Ecto neural progenitor cell (in vitro differentiated cells): ENCODE data around the gene ELL.

Experiments used
- DNase-seq: peaks from one replicate; pipeline ENCODE4 v3.0.0-alpha.2; 2018; ENCODE audit warnings: low spot score

Gene ELL

DNA sequence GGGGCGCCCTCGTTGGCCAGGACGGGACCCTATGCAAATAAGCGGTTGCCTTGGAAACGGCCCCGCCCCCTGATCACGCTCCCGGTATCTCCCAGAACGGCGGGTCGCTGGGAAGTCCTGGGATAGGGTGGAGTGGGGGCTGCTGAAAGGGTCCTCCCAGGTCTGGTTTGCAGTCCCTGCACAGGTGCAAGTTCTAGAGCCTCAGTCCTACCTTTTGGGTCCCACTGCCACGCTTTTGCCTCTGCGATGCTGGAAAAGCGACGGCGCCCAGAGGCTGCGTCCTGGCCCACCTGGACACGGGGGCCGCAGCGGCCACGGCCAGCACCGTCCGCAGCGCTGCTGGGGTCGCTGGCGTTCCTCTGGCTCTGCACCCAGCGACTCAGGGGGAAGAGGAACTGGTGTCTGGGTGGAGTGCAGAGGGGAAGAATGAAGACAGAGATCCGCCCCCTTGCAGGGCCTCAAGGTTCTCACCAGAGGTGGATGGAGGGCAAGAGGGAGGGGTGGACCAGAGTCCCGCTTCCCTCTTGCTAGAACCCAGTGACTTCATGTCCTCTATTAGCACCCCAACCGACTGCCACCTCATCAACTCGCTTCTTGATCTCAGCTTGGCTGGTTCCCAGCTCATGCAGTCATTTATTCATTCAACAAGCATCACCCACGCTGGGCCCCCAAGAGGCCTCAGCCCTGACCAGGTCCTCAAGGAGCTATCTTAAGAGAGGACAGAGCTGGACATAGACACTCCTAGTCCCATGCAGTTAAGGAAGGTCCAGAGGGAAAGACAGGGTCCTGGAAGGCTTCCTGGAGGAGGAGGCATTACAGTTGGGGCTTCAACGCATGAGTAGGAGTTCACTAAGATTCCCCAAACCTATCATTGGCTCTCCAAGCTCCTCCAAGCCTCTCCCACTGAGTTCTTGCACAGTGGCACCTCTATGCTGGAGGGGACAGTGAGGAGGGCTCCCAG, 124.3 kb downstream of the ELL start, which contains the start of gene LRRC25:
Gene LRRC25, minus strand, starts transcription at position 381 of the 961 bp plus-strand sequence. CDS start 659 bp downstream, outside the sequence.
- DNase-seq: peak; percentile 74

DNA sequence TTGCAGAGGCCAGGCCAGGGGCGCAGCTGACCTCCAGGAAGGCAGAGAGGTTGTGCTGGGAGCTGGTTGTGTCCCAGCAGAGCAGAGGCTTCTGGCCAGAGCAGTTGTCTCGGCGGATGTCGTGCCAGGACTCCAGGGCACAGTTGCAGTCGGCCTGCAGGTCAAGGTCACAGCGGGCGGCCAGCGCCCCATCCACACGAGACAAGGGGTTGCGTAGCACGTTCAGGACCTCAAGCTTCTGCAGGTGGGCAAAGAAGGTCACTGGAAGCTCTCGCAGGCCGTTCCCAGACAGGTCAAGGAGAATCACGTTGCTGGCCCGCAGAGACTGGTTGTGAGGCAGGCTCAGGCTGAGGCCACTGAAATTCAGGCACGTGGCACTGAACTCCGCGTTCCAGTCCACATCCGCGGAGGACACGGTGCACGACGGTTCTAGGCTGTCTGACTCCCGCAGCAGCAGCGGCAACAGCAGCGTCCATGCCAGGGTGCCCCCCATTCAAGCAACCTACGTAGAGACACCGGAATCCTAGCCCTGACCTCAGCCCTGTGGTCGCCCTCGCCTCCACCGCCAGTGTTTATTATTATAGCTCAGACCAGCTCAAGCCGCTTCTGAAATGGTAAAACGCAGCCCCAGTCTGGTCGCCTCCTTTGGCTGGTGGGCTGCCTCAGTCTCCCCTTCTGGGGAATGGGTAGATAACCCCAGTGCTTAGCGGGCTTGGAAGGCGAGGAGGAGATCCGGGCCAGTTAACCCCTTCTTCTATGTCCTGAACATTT, 125.2 kb downstream of the ELL start:
- DNase-seq: no peak

DNA sequence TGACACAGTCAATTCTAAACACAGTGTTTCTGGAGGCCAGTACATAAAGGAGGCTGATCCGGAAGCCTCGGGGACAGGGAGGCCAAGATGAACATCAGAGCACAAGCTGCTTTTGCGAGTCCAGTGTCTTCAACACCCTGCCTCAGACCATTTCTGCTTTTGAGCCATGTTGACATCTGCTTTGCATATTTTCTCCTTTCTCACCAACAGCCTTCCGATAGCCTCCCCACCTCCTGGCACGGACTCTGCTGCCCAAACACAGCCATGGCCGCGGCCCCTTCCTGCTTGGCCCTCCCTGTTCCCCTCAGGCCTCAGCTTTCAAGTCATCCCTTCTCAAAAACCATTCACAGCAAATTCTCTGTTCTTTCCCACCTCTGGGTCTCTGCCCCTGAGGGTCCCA, 128.0 kb downstream of the ELL start:
- no peak for DNase-seq

DNA sequence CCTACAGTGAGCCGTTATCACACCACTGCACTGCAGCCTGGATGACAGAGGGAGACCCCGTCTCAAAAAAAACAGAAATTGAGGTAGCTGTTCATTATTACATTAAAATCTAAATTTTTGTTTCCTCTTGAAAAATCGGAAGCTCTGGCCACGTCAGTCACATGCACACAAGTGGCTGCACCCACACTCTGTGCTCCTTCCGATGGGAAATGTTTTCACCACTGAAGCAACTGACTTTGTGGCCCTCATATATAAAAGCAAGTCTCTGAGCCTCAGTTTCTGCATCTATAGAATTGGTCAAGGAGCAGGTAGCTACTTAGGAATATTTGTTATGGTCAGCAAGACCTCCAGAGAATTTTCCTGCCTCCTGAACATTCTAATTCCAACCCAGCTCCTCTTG, 128.9 kb downstream of the ELL start:
- no peak for DNase-seq
